ENCODE results near the gene COL4A2. TPM values are rescaled to one million over a fixed set of nuclear protein-coding genes. Genes with fewer than 3 reads are reported as not detected.

The COL4A2 gene
- total RNA-seq, 4 donors from 2014 or later, result 43.0 to 72.7 (median 53.5) TPM

DNA sequence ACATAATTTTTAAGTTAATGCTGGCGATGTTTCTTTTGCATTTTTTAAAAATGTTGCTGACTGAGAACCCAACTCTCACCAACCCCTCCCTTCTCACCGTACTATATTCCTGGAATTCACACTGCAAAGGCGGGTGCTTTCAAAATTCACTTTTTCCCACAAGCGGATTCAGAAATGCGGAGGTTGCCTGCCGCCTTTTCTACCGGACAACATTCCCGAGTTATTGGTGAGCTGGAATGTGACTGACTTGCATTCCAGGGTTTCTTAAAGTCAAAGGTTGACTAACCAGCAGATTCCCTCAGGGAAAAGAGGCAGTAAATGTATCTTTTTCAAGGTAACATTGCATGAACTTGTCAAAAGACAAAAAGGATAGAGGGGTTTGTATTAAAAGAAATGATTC, 141.1 kb downstream of the COL4A2 start:
- Histone ChIP-seq H3K36me3 (peaks cover 12% of the 10 kb centered on the region), H3K4me1 (no peaks in the 10 kb centered on the region), H3K27me3 (no peaks in the 10 kb centered on the region), H3K4me3 (no peak overlapping the region), H3K9me3 (no peaks in the 10 kb centered on the region), H3K27ac (no peak overlapping the region)
- 67% methylated on average over 8 of the region's 8 CpGs for WGBS
- DNase-seq (ENCODE audit: low spot score in 2 of 2), result no peak
- no peak for TF ChIP-seq POLR2A (IDR thresholded peaks at IDR 0.05)
- TF ChIP-seq POLR2AphosphoS5 (IDR thresholded peaks at IDR 0.05), result no peak
- no peak for TF ChIP-seq EP300 (IDR thresholded peaks at IDR 0.05)
- TF ChIP-seq, protein P1, sequence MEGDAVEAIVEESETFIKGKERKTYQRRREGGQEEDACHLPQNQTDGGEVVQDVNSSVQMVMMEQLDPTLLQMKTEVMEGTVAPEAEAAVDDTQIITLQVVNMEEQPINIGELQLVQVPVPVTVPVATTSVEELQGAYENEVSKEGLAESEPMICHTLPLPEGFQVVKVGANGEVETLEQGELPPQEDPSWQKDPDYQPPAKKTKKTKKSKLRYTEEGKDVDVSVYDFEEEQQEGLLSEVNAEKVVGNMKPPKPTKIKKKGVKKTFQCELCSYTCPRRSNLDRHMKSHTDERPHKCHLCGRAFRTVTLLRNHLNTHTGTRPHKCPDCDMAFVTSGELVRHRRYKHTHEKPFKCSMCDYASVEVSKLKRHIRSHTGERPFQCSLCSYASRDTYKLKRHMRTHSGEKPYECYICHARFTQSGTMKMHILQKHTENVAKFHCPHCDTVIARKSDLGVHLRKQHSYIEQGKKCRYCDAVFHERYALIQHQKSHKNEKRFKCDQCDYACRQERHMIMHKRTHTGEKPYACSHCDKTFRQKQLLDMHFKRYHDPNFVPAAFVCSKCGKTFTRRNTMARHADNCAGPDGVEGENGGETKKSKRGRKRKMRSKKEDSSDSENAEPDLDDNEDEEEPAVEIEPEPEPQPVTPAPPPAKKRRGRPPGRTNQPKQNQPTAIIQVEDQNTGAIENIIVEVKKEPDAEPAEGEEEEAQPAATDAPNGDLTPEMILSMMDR (IDR thresholded peaks at IDR 0.05), result no peak

DNA sequence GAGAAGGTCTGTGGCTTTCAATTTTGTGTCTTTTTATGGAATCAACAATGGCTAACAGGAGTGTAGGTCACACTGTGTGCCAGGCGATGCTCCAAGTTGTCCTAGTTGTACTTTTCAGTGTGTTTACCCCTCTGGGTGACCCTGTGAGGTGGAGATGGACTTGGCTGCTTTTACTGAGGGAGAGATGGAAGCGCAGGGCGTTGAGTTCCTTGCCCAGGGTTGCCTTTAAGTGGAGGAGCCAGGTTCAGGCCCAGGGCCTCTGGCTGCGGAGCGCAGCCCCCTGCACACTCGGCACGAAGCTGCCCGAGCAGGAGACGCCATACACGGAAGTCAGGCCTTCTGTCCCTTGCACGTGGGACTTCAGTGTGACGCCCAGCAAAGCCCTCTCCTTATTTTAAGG, 141.6 kb downstream of the COL4A2 start:
- Histone ChIP-seq H3K4me3 (no peak overlapping the region), H3K27me3 (no peaks in the 10 kb centered on the region), H3K4me1 (no peaks in the 10 kb centered on the region), H3K27ac (no peak overlapping the region), H3K9me3 (no peaks in the 10 kb centered on the region), H3K36me3 (peaks cover 12% of the 10 kb centered on the region)
- no peak for DNase-seq (ENCODE audit: low spot score in 2 of 2)
- WGBS, result 91% methylated on average over 12 of the region's 12 CpGs
- TF ChIP-seq EP300 (IDR thresholded peaks at IDR 0.05), result no peak
- TF ChIP-seq POLR2A (IDR thresholded peaks at IDR 0.05), result no peak
- TF ChIP-seq, protein P1 (IDR thresholded peaks at IDR 0.05), result no peak
- TF ChIP-seq POLR2AphosphoS5 (IDR thresholded peaks at IDR 0.05), result no peak

DNA sequence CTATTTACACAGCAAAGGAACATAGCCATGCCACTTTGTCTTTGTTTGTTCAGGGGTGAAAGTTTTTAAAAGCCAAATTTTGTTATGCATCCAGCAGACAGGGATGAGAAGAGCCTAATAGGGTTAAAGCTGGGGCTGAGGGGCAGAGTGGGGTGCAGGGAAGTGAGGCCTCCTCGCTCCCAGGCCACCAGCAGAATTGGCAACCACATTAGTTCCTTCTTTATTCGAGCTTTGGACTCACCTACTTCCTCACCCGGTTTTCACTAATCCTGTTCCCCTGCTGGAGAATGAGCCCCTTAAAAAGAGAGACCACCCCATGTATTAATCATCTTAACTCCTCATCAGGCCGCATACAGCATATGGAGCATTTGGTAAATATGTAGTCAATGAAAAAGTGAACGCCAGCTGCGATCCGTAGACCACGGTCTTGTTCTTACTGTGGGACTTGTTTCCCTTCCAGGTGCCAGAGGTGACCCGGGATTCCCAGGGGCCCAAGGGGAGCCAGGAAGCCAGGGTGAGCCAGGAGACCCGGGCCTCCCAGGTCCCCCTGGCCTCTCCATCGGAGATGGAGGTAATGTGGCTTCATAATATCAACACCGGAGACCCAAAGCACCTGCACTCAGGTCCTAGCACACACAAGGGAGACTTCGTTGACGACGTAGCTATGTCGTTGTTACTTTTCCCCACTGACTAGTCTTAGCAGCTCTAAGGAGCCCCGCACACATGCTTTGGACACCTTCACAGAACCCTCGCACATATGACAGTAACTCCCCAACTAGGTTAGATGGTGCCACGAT, 142.3 kb downstream of the COL4A2 start:
- no peak for DNase-seq (ENCODE audit: low spot score in 2 of 2)
- Histone ChIP-seq H3K27ac (no peak overlapping the region), H3K36me3 (peaks cover 12% of the 10 kb centered on the region), H3K27me3 (no peaks in the 10 kb centered on the region), H3K9me3 (no peaks in the 10 kb centered on the region), H3K4me3 (no peak overlapping the region), H3K4me1 (no peaks in the 10 kb centered on the region)
- 84% methylated on average over 18 of the region's 19 CpGs for WGBS
- TF ChIP-seq EP300 (IDR thresholded peaks at IDR 0.05), result no peak
- TF ChIP-seq POLR2A (IDR thresholded peaks at IDR 0.05), result no peak
- TF ChIP-seq POLR2AphosphoS5 (IDR thresholded peaks at IDR 0.05), result no peak
- TF ChIP-seq, protein P1 (IDR thresholded peaks at IDR 0.05), result no peak

DNA sequence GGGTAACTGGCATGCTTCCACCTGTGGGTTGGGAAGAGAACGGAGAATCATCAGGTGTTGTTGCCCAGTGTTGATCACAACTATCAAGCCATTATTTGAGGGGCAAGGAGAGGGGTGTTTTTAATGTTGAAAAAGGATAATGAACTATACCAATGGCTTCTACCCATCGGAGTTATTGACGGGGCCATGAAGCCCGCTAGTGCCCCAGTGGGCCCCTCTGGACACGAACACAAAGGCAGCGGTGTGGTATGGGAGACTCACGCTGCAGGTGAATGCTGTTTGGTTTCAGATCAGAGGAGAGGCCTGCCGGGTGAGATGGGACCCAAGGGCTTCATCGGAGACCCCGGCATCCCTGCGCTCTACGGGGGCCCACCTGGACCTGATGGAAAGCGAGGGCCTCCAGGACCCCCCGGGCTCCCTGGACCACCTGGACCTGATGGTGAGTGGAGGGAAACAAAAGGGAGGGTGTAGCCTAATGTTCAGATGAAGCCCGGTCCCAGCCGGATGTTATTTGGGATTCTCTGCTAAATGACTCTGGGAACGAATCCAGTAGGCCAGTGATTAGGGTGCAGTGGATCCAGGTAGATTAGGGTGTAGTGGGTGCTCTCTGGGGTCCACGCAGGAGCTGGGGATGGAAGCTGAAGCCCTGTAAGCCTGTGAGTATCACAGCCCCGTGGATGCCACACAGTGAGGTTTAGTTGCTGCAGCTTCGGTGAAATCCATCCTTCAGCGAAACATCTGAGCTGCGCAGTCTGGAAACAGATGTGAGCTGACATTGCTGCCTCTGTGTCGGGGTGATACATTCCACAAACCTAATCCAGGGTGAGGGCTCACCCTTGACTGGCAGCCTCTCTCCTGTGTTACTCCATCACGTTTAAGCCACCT, 143.2 kb downstream of the COL4A2 start:
- TF ChIP-seq POLR2AphosphoS5 (IDR thresholded peaks at IDR 0.05) (no peak), POLR2A (IDR thresholded peaks at IDR 0.05) (no peak), EP300 (IDR thresholded peaks at IDR 0.05) (no peak)
- TF ChIP-seq, protein P1 (IDR thresholded peaks at IDR 0.05), result no peak
- peaks cover 12% of the 10 kb centered on the region for H3K36me3 ChIP-seq
- no peaks in the 10 kb centered on the region for H3K27me3 ChIP-seq
- no peak for DNase-seq (ENCODE audit: low spot score in 2 of 2)
- WGBS, result 90% methylated on average over 24 of the region's 24 CpGs
- no peaks in the 10 kb centered on the region for H3K4me1 ChIP-seq
- no peak overlapping the region for H3K27ac ChIP-seq
- H3K9me3 ChIP-seq, result no peaks in the 10 kb centered on the region
- H3K4me3 ChIP-seq, result no peak overlapping the region

Measured in suprapubic skin (tissue), 4 donors.